Measurements from ENCODE around the gene SIX4. TPM values are rescaled to one million over a fixed set of nuclear protein-coding genes. Genes with fewer than 3 reads are reported as not detected.

The SIX4 gene
- polyA plus RNA-seq, 1 donor (not counting 4 experiments of a cell fraction or from before 2014, with no cell fraction given): 4.5 TPM

GRCh38 chr14:60670989-60671388 lies 53.2 kb downstream of the SIX4 start:
- TF ChIP-seq EZH2 (IDR thresholded peaks at IDR 0.05; ENCODE audit: low read length): no peak
- no peak for TF ChIP-seq CTCF (optimal IDR thresholded peaks at IDR 0.05 in 1 of 3, IDR thresholded peaks at IDR 0.05 in 1 of 3, conservative IDR thresholded peaks at IDR 0.05 in 1 of 3; ENCODE audit: extremely low read depth in 1 of 3, insufficient read depth in 2 of 3, low read length in 3 of 3)
- Histone ChIP-seq H3K9me3 (ENCODE audit: control insufficient read depth, low read depth, low read length) (no peaks in the 10 kb centered on the region), H3K27ac (ENCODE audit: control insufficient read depth, insufficient read depth, low read length) (no peak overlapping the region), H3K9me1 (ENCODE audit: control insufficient read depth, extremely low read depth, insufficient read depth, low read length) (no peaks in the 10 kb centered on the region), H3K4me3 (ENCODE audit: control insufficient read depth in 2 of 3, extremely low read depth in 1 of 3, insufficient read depth in 2 of 3, low read depth in 1 of 3, low read length in 3 of 3) (no peak overlapping the region), H3K9ac (ENCODE audit: control insufficient read depth, extremely low read depth, insufficient read depth, low read length) (no peak overlapping the region), H3K79me2 (ENCODE audit: control insufficient read depth, insufficient read depth, low read length) (no peaks in the 10 kb centered on the region), H3K27me3 (ENCODE audit: control insufficient read depth, extremely low read depth, insufficient read depth, low read length) (no peaks in the 10 kb centered on the region), H3K4me2 (ENCODE audit: control insufficient read depth, extremely low read depth, insufficient read depth, low read depth, low read length) (no peak overlapping the region), H3K4me1 (ENCODE audit: control insufficient read depth, extremely low read depth, insufficient read depth, low read length) (no peaks in the 10 kb centered on the region), H3K36me3 (ENCODE audit: control insufficient read depth in 2 of 2, extremely low read depth in 1 of 2, insufficient read depth in 2 of 2, low read length in 2 of 2) (no peaks in the 10 kb centered on the region), H4K20me1 (ENCODE audit: control insufficient read depth, extremely low read depth, insufficient read depth, low read length) (no peaks in the 10 kb centered on the region), H2AFZ (ENCODE audit: control insufficient read depth, low read length) (no peak overlapping the region)
- DNase-seq (ENCODE audit: low read depth, low spot score) (no peak), FAIRE-seq (no peak)
- dilution Hi-C loops (cut with MboI; ENCODE audit: extremely low pct_ligation_motif_present, low sequenced_read_pairs): no loop called here

DNA sequence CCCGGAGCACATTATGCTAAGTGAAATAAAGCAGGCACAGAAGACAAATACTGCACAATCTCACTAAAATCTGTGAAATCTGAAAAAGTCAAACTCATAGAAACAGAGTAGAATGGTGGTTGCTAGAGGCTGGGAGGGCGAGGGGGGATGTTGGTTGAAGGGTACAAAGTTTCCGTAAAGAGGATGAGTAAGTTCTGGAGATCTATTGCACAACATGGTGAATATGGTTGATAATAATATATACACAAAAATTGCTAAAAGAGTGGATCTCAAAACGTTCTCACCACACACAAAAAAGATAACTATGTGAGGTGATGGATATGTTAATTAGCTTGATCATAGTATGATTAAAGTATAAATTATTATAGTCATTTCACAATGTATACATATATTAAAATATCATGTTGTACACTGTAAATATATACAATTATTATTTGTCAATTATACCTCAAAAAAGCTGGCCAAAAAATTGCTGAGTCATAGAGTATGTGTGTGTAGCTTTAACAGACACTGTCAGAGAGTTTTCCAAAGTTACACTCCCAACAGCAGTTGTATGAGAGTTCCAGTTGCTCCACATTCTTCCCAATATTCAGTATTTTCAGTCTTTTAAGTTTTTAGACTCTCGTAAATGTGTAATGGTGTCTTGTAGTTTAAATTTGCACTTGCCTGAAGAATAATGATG lies 55.6 kb downstream of the SIX4 start:
- H3K4me3 ChIP-seq (ENCODE audit: control insufficient read depth in 2 of 3, extremely low read depth in 1 of 3, insufficient read depth in 2 of 3, low read depth in 1 of 3, low read length in 3 of 3): no peak overlapping the region
- H4K20me1 ChIP-seq (ENCODE audit: control insufficient read depth, extremely low read depth, insufficient read depth, low read length): no peaks in the 10 kb centered on the region
- H3K27ac ChIP-seq (ENCODE audit: control insufficient read depth, insufficient read depth, low read length): no peak overlapping the region
- H2AFZ ChIP-seq (ENCODE audit: control insufficient read depth, low read length): no peak overlapping the region
- DNase-seq (ENCODE audit: low read depth, low spot score) (no peak), FAIRE-seq (no peak)
- no peaks in the 10 kb centered on the region for H3K36me3 ChIP-seq (ENCODE audit: control insufficient read depth in 2 of 2, extremely low read depth in 1 of 2, insufficient read depth in 2 of 2, low read length in 2 of 2)
- no peaks in the 10 kb centered on the region for H3K27me3 ChIP-seq (ENCODE audit: control insufficient read depth, extremely low read depth, insufficient read depth, low read length)
- no peaks in the 10 kb centered on the region for H3K4me1 ChIP-seq (ENCODE audit: control insufficient read depth, extremely low read depth, insufficient read depth, low read length)
- no peak overlapping the region for H3K4me2 ChIP-seq (ENCODE audit: control insufficient read depth, extremely low read depth, insufficient read depth, low read depth, low read length)
- H3K9me1 ChIP-seq (ENCODE audit: control insufficient read depth, extremely low read depth, insufficient read depth, low read length): no peaks in the 10 kb centered on the region
- dilution Hi-C loops (cut with MboI; ENCODE audit: extremely low pct_ligation_motif_present, low sequenced_read_pairs): no loop called here
- H3K9ac ChIP-seq (ENCODE audit: control insufficient read depth, extremely low read depth, insufficient read depth, low read length): no peak overlapping the region
- H3K79me2 ChIP-seq (ENCODE audit: control insufficient read depth, insufficient read depth, low read length): no peaks in the 10 kb centered on the region
- H3K9me3 ChIP-seq (ENCODE audit: control insufficient read depth, low read depth, low read length): no peaks in the 10 kb centered on the region
- TF ChIP-seq EZH2 (IDR thresholded peaks at IDR 0.05; ENCODE audit: low read length): no peak
- TF ChIP-seq CTCF (optimal IDR thresholded peaks at IDR 0.05 in 1 of 3, IDR thresholded peaks at IDR 0.05 in 1 of 3, conservative IDR thresholded peaks at IDR 0.05 in 1 of 3; ENCODE audit: extremely low read depth in 1 of 3, insufficient read depth in 2 of 3, low read length in 3 of 3): no peak

Measured in keratinocyte (primary cell).